Fibroblast of the aortic adventitia (primary cell): ENCODE data around the gene SPG11. TPM values are rescaled to one million over a fixed set of nuclear protein-coding genes. Genes with fewer than 3 reads are reported as not detected.

Experiments used
- DNase-seq: peaks from one replicate; pipeline ENCODE4 v3.0.0-alpha.2; 2010; ENCODE audit warnings: low read depth
- H3K4me3 ChIP-seq: 2 replicates; pipeline ENCODE4 v1.5.1; 2011; ENCODE audit warnings: low read depth, mild to moderate bottlenecking, control low read depth, low read length, moderate library complexity
- total RNA-seq: library from RNA; depleted of rRNA; stranded (reverse); fragments of >200 nt; gene quantifications from 2 replicates; pipeline ENCODE4 v1.2.3, GENCODE V29; 2012; ENCODE audit warnings: low replicate concordance
- TF ChIP-seq, protein P1 (sequence below): IDR thresholded peaks from 2 replicates; pipeline ENCODE4 v1.5.1; 2011; ENCODE audit warnings: mild to moderate bottlenecking, low read length, control low read depth, inconsistent platforms; ENCODE audit not compliant: insufficient read depth

Gene SPG11
- total RNA-seq, 1 donor = 84.8 TPM

DNA sequence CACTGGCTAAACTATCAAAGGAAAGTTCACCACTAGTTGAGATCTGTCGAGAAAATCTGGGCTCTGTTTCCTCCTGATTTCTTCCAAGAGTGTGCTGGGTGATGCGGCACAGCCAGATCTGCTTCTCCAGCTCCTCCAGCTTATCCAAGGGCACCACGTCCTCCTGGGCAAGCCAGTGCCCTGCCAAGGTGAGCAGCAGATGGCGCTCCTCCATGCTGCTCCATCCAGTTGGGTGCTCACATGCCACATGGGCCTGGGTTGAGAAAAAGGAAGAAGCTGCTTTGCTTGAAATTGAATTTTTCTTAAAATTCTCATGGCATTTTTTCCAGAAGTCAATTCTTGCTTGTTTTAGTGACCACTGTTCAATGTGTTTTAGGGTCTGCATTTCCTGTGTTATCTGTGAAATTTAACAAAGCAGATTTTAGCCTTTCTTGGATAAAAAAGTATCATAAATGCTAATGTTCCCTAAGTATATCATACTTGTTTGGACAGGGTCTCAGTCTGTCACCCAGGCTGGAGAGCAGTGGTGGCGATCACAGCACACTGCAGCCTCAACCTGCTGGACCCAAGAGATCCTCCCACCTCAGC, 79.2 kb downstream of the SPG11 start:
- H3K4me3 ChIP-seq = no peak overlapping the region
- DNase-seq = peak; percentile 13
- TF ChIP-seq, protein P1, sequence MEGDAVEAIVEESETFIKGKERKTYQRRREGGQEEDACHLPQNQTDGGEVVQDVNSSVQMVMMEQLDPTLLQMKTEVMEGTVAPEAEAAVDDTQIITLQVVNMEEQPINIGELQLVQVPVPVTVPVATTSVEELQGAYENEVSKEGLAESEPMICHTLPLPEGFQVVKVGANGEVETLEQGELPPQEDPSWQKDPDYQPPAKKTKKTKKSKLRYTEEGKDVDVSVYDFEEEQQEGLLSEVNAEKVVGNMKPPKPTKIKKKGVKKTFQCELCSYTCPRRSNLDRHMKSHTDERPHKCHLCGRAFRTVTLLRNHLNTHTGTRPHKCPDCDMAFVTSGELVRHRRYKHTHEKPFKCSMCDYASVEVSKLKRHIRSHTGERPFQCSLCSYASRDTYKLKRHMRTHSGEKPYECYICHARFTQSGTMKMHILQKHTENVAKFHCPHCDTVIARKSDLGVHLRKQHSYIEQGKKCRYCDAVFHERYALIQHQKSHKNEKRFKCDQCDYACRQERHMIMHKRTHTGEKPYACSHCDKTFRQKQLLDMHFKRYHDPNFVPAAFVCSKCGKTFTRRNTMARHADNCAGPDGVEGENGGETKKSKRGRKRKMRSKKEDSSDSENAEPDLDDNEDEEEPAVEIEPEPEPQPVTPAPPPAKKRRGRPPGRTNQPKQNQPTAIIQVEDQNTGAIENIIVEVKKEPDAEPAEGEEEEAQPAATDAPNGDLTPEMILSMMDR = peak; percentile 26

DNA sequence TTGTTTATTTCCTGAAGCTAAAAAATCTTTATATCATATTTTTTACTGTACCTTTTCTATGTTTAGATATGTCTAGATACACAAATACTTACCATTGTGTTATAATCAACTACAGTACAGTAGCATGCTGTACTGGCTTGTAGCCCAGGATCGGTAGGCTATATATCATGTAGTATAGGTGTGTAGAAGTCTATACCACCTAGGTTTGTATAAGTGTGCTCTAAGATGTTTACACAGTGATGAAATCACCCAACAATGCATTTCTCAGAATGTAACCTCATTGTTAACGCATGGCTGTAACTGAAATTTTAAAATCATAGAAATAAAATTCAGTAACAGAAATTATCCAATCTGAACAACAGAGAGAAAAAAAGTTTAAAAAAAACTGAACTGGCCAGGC, 83.4 kb downstream of the SPG11 start:
- no peak for DNase-seq
- TF ChIP-seq, protein P1 = no peak
- H3K4me3 ChIP-seq = no peak overlapping the region

DNA sequence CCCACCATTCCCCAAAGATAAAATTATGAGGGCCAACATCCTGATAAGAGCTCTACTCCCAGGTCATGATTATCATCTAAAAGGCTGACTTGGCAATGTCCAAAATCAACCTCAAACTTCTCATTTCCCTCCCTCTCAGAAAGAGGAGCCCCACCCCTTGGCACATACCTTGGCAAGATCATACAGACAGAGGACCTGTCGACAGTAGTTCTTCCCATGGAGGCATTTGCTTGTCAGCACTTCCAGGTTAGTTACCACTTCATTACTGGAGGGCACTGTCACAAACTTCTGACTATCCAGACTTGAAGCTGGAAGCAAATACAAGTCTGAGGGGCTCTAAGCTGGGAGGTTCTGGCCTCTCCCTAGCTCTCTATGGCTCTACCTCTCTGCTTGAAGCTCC, 88.7 kb downstream of the SPG11 start:
- TF ChIP-seq, protein P1 = no peak
- DNase-seq = no peak
- H3K4me3 ChIP-seq = no peak overlapping the region

DNA sequence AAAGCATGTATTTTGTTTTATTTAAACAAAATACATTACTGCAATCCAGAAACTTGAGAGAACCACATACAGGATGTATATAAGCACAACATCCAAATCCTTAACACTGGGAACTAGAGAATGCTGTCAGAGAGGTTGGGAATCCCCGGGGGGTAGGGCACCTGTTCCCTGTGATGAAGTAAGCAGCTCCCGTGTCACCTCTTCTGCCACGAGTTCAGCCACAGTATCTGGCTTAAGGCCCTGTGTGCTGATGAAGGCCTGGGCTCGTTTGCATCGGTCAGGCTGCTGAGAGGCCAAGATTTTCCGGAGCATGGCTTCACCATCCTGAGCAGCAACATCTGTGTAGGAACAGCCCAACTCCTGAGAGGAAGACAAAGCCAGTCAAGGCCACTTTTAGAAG, 90.1 kb downstream of the SPG11 start:
- H3K4me3 ChIP-seq = no peak overlapping the region
- TF ChIP-seq, protein P1 = no peak
- no peak for DNase-seq

DNA sequence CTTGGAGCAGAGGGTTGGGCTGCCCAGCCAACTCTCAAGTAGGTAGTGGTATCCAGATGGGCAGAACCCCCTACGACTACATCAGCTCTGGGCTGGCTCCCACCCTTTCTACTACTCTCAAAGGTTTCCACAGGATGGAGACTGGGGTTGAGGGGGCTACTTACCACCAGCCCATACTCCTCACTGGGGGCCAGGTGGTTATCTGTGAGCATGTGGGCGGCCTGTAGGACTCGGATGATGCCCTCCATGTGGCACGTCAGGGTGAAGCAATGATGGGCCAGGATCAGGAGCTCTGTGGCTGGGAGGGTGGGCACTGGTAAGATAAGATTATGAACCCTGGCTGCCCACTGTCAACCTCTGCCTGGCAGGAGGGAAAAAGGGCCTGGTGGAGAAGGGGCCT, 93.1 kb downstream of the SPG11 start:
- no peak overlapping the region for H3K4me3 ChIP-seq
- no peak for DNase-seq
- TF ChIP-seq, protein P1 = no peak

DNA sequence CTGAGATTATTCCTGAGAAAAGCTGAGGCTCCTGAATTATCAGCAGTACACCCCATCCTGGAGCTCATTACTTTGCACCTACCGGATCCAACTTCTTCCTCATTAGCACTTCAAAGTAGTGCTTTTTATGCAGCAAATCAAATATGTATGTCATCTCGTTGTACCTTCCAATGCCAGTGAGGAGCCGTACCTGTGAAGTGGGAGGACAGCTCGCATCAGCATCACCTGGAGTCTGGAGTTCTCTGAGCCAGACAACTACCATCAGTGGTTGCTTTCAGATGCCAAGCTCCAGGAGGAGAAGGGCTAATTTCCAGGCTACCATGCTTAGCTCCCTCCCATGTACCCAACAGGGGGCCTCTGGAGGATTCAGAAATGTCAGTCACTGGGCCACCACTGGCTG, 94.1 kb downstream of the SPG11 start:
- TF ChIP-seq, protein P1 = no peak
- DNase-seq = no peak
- no peak overlapping the region for H3K4me3 ChIP-seq

DNA sequence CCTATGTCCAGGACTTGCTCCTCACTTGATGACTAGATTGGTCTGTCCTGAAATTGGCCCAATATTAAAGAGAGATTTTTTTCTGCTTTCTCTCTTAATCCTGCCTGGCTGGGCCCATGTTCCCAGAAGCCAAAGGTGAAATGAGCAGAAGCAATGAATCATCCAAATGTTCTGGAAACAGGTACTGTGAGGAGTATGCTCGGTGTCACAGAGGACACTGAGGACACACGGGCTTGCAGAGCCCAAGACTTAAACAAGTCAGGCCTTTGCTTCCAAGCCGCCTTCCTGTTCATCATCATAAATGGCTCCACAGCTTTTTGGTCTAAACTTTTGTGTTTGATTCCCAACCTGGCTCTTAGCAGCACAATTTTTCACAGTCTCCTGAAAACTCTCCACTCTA, 95.1 kb downstream of the SPG11 start:
- DNase-seq = no peak
- no peak overlapping the region for H3K4me3 ChIP-seq
- TF ChIP-seq, protein P1 = no peak
